GM19452 (cell line): ENCODE data around the gene ABLIM2.
"Not testable (repeated sequence)": the region's sequence is repeated elsewhere in the genome, so short reads cannot be mapped to it uniquely, and the experiment has no call there.

Experiments used
- ATAC-seq: cut with Tn5 transposase; IDR thresholded peaks from one replicate; pipeline ENCODE4 v1.9.1; 2021; ENCODE audit not compliant: unreplicated experiment

The ABLIM2 gene

DNA sequence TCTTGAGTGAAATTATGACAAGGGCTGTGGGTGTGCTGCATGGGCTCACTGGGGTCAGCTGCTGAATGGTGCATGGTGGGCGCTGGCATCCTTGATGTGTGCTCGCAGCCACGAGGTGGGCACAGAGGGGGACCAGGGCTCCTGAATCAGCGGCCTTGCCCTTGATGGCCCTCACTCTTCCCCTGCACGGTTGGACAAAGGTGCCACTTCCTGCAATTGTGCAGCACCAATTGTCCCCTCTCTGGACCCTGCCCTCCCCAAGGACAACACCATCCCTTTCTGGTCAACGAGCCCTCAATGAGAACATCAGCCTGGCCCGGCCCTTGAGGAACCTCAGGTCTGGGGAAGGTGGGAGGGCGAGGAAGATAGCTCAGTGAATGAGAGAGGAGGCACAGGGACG, 16.1 kb downstream of the ABLIM2 start:
- no peak for ATAC-seq

DNA sequence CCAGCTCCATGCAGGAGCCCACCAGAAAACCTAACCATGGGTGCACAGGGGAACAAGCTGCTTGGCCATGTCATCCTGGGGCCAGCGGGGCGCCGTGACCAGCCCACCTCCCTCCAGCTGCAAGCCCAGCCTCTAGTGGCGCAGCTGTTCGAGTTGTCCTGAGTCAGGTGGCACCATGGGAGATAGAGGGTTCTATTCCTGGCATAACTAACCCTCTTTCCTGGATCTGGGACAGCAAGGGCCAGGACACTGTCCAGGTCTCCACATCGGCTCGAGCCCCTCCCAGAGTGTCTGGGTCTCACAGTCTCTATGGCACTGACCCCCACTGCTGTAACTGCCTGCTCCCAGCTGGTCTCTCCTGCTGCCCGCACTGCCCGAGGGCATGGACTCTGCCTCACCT, 16.7 kb downstream of the ABLIM2 start:
- no peak for ATAC-seq

DNA sequence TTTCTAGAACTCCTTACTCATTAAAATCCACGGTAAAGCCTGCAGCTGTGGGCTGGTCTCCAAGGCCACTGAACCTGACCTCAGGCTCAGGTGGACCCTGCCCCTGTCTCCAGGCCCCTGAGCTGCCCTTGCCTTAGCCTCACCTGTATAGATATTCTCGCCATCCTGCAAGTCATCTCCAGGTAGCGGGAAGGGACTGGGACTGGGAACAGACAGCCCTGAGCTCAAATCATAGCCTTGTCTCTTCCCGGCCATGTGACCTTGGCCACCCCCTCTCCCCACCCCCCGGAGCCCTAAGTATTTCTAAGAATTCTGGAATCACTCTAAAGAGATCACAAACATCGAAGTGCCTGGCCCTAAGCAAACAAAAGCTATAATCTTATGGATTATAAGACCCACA, 17.7 kb downstream of the ABLIM2 start:
- no peak for ATAC-seq

DNA sequence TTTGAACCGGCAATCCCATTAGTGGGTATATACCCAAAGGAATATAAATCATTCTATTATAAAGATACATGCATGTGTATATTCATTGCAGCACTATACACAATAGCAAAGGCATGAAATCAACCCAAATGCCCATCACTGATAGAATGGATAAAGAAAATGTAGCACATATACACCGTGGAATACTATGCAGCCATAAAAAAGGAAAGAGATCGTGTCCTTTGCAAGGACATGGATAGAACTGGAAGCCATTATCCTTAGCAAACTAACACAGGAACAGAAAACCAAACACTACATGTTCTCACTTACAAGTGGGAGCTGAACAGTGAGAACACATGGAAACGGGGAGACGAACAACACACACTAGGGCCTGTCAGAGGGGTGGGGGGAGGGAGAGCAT, 18.9 kb downstream of the ABLIM2 start:
- ATAC-seq: not testable (repeated sequence)

DNA sequence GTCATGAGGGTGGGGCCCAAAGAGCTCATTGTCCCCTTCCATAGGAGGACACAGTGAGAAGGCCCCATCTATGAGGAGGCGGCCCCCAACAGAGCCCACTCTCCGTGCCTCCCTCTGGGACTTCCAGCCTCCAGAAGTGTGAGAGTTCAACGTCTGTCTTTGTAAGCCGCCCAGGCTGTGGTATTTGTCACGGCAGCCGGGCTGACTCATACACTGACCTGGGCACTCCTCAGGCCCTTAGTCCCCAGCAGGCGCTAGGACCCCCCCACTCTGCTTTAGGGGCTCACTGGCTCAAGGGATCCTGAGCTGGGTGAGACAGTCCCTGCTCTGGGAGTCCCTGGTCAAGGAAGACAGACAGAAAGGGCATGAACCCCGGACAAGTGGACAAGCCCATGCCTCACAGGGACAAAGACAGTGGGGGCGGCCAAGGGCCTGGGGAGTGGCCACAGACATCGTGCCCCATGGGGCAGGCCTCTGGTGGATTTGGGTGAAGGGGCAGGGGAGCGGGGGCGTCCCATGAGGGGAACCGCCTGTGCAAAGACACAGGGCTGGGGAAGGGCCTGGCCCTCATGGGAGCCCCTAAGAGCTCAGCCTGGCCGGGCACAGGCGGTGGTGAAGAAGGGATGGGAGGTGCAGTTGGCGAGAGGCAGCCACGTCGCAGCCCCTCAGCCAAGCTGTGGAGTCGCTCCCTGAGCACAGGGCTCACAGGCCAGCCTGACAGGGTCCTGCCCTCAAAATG, 21.5 kb downstream of the ABLIM2 start:
- no peak for ATAC-seq

GRCh38 chr4:8136529-8136928, 22.1 kb downstream of the ABLIM2 start:
- no peak for ATAC-seq

DNA sequence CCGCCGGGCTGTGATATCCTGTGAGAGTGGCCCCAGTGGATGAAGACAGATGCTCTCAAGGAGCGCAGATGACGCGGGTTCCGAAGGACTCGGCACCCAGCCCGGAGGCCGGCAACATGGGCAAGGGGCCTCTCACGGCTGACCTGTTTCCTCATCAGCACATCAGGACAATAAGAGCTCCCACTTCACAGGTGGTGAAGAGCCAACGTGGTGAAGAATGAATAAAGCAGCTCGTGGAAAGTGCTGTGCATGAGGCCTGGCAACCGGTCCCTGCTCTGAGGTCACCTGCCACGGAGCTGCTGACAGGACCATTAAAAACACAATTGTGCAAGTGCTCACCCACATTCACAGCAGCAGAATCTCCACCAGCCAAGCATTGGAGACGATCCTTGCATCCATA, 22.9 kb downstream of the ABLIM2 start:
- ATAC-seq: no peak

DNA sequence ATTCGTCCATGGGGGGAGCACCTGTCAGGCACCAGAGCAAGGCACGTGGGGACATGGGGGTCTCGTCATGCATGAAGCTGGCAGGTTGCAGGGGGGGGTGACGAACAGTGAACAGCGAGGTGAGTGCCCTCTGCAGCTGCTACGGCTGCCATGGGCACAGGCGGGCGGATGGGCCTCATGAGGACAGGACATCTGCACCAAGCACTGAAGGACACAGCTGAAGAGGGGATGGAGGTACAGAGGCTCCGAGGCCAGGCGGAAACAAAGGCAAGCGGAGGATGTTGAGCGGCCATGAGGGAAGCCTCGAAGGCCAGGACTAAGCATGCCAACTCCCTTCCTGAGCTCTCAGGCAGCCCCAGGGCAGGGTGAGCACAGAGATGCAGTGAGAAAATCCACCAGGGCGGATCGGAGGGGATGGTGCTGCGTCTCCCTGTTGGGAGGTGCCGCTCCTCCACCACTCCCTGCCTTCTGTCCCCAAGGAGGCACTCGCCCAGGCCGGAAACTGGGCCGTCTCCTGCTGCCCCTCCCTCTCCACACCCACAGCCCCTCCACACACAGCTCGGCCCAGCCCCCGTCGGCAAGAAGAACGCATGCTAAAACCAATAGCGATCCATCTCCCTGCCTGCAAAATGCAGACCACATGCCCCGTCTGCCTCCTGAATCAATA, 24.6 kb downstream of the ABLIM2 start:
- no peak for ATAC-seq

GRCh38 chr4:8132947-8133705, 25.5 kb downstream of the ABLIM2 start:
- no peak for ATAC-seq

- ATAC-seq: no peak
These were observed 26.2 kb downstream of the ABLIM2 start for GRCh38 chr4:8132400-8132799.

GRCh38 chr4:8131826-8132225, 26.8 kb downstream of the ABLIM2 start:
- no peak for ATAC-seq

DNA sequence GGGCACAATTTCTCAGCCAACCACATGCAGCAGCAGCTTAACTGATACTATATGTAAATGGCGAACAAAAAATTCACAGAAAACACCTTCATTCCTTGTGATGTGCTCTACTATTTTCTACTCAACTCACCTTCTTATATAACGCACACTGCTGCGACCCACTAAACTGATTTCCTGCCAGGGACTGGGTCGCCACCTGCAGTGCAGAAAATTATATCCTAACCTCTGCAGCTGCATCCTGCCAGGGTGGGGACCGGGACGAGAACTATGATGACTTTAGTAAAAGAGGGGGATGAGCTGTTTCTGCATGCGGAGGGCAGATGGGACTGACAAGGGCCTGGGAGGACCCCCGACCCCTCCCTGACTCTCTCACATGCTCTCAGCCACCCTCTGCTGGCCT, 27.4 kb downstream of the ABLIM2 start:
- no peak for ATAC-seq

- ATAC-seq: no peak
These were observed 28.1 kb downstream of the ABLIM2 start for GRCh38 chr4:8130346-8131066.

DNA sequence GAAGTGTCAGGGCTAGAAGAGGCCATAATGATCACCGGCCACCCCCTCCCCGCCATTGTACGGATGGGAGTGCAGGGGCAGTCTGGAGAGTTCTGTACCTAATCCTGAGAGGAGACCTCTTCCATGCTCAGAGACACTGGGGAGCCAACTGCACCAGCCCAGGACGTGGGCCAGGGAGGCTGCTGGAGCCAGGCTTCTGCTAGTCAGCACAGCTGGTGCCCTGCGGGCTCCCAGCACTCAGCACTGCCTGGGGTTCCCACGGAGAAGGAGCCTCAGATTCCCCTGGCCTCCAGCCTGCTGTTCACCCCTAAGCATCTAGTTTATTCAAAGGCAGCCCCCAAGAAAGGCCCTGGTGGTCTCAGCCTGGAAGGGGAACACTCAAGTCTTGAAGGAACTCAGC, 28.8 kb downstream of the ABLIM2 start:
- no peak for ATAC-seq

- ATAC-seq: no peak
These were observed 29.5 kb downstream of the ABLIM2 start for GRCh38 chr4:8129136-8129535.

GRCh38 chr4:8128100-8128856, 30.3 kb downstream of the ABLIM2 start:
- no peak for ATAC-seq

DNA sequence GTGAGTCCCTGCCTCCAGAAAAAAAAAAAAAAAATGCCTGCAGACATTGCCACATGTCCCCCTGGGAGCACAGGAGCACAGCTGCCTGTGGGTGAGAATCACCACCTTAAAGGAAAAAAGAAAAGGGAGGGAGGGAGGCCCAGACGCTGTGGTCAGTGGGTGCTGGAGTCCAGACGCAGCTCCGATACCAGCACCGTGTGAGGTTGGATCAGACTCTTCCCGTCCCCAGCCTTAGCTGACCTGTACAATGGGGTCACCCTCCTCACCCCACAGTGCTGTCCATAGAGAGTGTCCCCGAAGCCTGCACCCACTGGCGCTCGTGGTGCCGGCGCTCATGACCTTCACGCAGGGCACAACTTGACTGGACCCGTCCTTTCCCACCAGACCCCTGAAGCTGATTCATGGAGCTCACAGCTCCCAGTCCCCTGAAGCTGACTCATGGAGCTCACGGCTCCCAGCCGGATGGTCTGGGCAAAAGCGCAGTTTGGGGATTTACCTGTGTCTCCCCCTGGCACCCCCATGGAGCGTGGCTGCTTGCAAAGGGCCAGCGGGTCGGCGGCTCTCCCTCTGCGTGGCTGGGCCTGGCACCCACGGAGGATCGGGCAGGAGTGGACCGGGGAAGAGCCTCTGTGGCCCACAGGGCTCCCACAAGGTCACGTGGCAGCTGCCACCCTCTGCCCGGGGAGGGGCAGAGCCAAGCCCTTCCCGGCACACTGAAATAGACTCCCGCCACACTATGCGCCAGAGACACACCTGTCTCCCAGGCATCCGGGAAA, 31.4 kb downstream of the ABLIM2 start:
- no peak for ATAC-seq

GRCh38 chr4:8126523-8126922, 32.1 kb downstream of the ABLIM2 start:
- ATAC-seq: no peak

DNA sequence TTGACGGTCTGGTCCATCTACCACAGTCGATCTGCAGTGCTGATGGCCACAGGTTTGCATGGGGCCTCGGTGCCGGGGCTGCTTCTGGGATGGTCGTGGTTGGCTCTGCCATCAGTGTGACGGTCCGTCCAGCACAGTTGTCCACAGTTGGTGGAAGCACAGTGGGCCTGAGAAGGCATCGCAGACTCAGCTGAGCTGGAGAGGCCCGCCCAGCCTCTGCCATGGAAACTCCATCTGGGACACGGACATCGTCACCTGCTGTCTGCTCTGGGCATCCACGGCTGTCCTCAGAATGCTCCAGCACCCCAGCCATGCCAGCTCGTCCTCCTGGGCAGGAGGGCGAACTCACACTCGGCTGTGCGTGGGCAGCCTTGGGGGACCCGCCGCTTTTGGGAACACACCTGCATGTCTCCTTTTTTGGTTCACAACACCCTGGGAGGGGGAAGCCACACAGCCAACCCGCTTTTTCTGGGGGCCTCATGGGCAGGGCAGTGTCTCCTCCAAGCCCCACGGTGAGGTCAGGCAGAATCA, 33.0 kb downstream of the ABLIM2 start:
- no peak for ATAC-seq

GRCh38 chr4:8123870-8124269, 34.7 kb downstream of the ABLIM2 start:
- ATAC-seq: no peak
